ENCODE results near the gene ARHGAP27. TPM values are rescaled to one million over a fixed set of nuclear protein-coding genes. Genes with fewer than 3 reads are reported as not detected.
"Not testable (repeated sequence)": the region's sequence is repeated elsewhere in the genome, so short reads cannot be mapped to it uniquely, and the experiment has no call there.

The ARHGAP27 gene
- total and polyA plus RNA-seq, 9 of the 15 experiments (the other 6 are each of a cell fraction or from before 2014, with no cell fraction given) = 0.04 to 4.6 (median 2.1) TPM

GRCh38 chr17:45446872-45447625 lies 14.4 kb upstream of the ARHGAP27 start:
- H3K4me1 ChIP-seq (replicated peaks in 1 of 2; ENCODE audit: control insufficient read depth in 2 of 2, insufficient read depth in 2 of 2, low read length in 2 of 2); H3K4me3 ChIP-seq; H3K79me2 ChIP-seq (ENCODE audit: control insufficient read depth, insufficient read depth, low read length); ATAC-seq; H4K20me1 ChIP-seq (replicated peaks; ENCODE audit: control insufficient read depth, insufficient read depth, low read length); FAIRE-seq; H3K9me1 ChIP-seq (ENCODE audit: control insufficient read depth, insufficient read depth, low read length); DNase-seq (ENCODE audit: extremely low read depth in 1 of 4, low spot score in 3 of 4); H3K27me3 ChIP-seq (ENCODE audit: control insufficient read depth in 2 of 2, insufficient read depth in 2 of 2, low read length in 2 of 2); H3K9ac ChIP-seq (ENCODE audit: insufficient read depth in 1 of 2, low read depth in 2 of 2, low read length in 2 of 2); intact Hi-C loops (cut with micrococcal nuclease); CTCF ChIA-PET (ENCODE audit: low intra/inter-chr PET ratio); H2AFZ ChIP-seq (ENCODE audit: low read depth, low read length); H3K4me2 ChIP-seq (ENCODE audit: insufficient read depth, low read length); BruUV-seq (replicated peaks); H3K9me3 ChIP-seq (replicated peaks; ENCODE audit: control insufficient read depth, insufficient read depth, low read depth, low read length); H3K36me3 ChIP-seq (ENCODE audit: control insufficient read depth, insufficient read depth, low read length); H3K27ac ChIP-seq (ENCODE audit: extremely low read depth, low read depth, low read length): not testable (repeated sequence)
- POLR2A ChIA-PET = interaction anchor here (1.1 kb wide), 1 partner anchor 298 kb away, joined by 3 read pairs; no protein-coding TSS in a partner anchor
- in situ Hi-C loops (cut with MboI) = loop anchor here (25.0 kb wide), 1 partner anchor 1065 kb away; the partner anchor contains the start of gene LRRC37A2
- peak; percentile 24 for TF ChIP-seq RBM25 (IDR thresholded peaks at IDR 0.05; ENCODE audit: low read depth, low read length, severe bottlenecking)
- WGBS (ENCODE audit: insufficient coverage, low coverage, missing lambda C conversion rate) = 94% methylated on average over 8 of the region's 8 CpGs

GRCh38 chr17:45445901-45446743 lies 13.5 kb upstream of the ARHGAP27 start:
- H4K20me1 ChIP-seq (replicated peaks; ENCODE audit: control insufficient read depth, insufficient read depth, low read length); intact Hi-C loops (cut with micrococcal nuclease); H3K27me3 ChIP-seq (ENCODE audit: control insufficient read depth in 2 of 2, insufficient read depth in 2 of 2, low read length in 2 of 2); H3K9me1 ChIP-seq (ENCODE audit: control insufficient read depth, insufficient read depth, low read length); H3K36me3 ChIP-seq (ENCODE audit: control insufficient read depth, insufficient read depth, low read length); BruUV-seq (replicated peaks); H3K4me1 ChIP-seq (replicated peaks in 1 of 2; ENCODE audit: control insufficient read depth in 2 of 2, insufficient read depth in 2 of 2, low read length in 2 of 2); CTCF ChIA-PET (ENCODE audit: low intra/inter-chr PET ratio); H3K9me3 ChIP-seq (replicated peaks; ENCODE audit: control insufficient read depth, insufficient read depth, low read depth, low read length); H3K79me2 ChIP-seq (ENCODE audit: control insufficient read depth, insufficient read depth, low read length); TF ChIP-seq JUN (CRISPR knock-in tag; IDR thresholded peaks at IDR 0.05; ENCODE audit: borderline replicate concordance): not testable (repeated sequence)
- peak overlapping the region in 1 of 2 experiments; percentile 64; a peak in 2 of 4 replicates for H3K9ac ChIP-seq (ENCODE audit: insufficient read depth in 1 of 2, low read depth in 2 of 2, low read length in 2 of 2)
- POLR2A ChIA-PET = interaction anchor here (1.1 kb wide), 1 partner anchor 297 kb away, joined by 3 read pairs; no protein-coding TSS in a partner anchor
- 5% methylated on average over 11 of the region's 16 CpGs for WGBS (ENCODE audit: insufficient coverage, low coverage, missing lambda C conversion rate)
- peak overlapping the region; percentile 69; the same call in 2 of the 3 replicates for H3K27ac ChIP-seq (ENCODE audit: extremely low read depth, low read depth, low read length)
- in situ Hi-C loops (cut with MboI) = loop anchor here (25.0 kb wide), 1 partner anchor 1066 kb away; the partner anchor contains the start of gene LRRC37A2
- 0 out of 2 replicates have a peak overlapping the region, but pooled peaks have one; percentile 8 for H3K4me3 ChIP-seq
- ATAC-seq = peak; percentile 95
- peak overlapping the region; percentile 87 for H2AFZ ChIP-seq (ENCODE audit: low read depth, low read length)
- peak; percentile 41 to 70 (median 52) for DNase-seq (ENCODE audit: extremely low read depth in 1 of 4, low spot score in 3 of 4)
- peak; percentile 95 for FAIRE-seq
- H3K4me2 ChIP-seq (ENCODE audit: insufficient read depth, low read length) = peak overlapping the region; percentile 76
- TF ChIP-seq FOSL1 (tag; conservative IDR thresholded peaks at IDR 0.05) (peak; percentile 80), VEZF1 (CRISPR knock-in tag; IDR thresholded peaks at IDR 0.05) (peak; percentile 45; the same call in 1 of the 2 replicates), JUN (IDR thresholded peaks at IDR 0.05; ENCODE audit: borderline replicate concordance, low read depth, low read length) (0 out of 2 replicates have a peak, but pooled peaks have one; percentile 36), SMARCA4 (IDR thresholded peaks at IDR 0.05) (peak; percentile 69), PKNOX1 (IDR thresholded peaks at IDR 0.05) (peak; percentile 52; the same call in 1 of the 2 replicates), ARID1B (IDR thresholded peaks at IDR 0.05) (peak; percentile 61), SMAD4 (CRISPR knock-in tag; conservative IDR thresholded peaks at IDR 0.05) (0 out of 2 replicates have a peak, but pooled peaks have one; percentile 24), FOXK2 (conservative IDR thresholded peaks at IDR 0.05 in 1 of 2, IDR thresholded peaks at IDR 0.05 in 1 of 2; ENCODE audit: low read depth in 2 of 2) (peak; percentile 40 to 49; a peak in 1 of 4 replicates)
